Eye (tissue), 1 donor: ENCODE results near the gene SLC12A5.
A peak's percentile ranks its signal among the peaks of the same experiment; 100 is the strongest.

Experiments used
- DNase-seq: peaks from one replicate; pipeline ENCODE4 v3.0.0-alpha.2; 2015

SLC12A5 gene

GRCh38 chr20:46030284-46031013 is 1.4 kb downstream of the SLC12A5 start:
- DNase-seq = no peak

GRCh38 chr20:46031014-46031569 is 2.1 kb downstream of the SLC12A5 start:
- no peak for DNase-seq

GRCh38 chr20:46031701-46032254 is 2.8 kb downstream of the SLC12A5 start:
- peak; percentile 68 for DNase-seq

- no peak for DNase-seq
Measured at GRCh38 chr20:46034039-46034438, 5.0 kb downstream of the SLC12A5 start.

- no peak for DNase-seq
Measured at GRCh38 chr20:46035253-46035652, 6.2 kb downstream of the SLC12A5 start.

GRCh38 chr20:46035713-46036112 is 6.7 kb downstream of the SLC12A5 start:
- DNase-seq = no peak

- no peak for DNase-seq
Measured at GRCh38 chr20:46036370-46036769, 7.4 kb downstream of the SLC12A5 start.

GRCh38 chr20:46037036-46037435 is 8.0 kb downstream of the SLC12A5 start:
- DNase-seq = no peak

- DNase-seq = peak; percentile 85
Measured at GRCh38 chr20:46040902-46041535, 12.0 kb downstream of the SLC12A5 start.

GRCh38 chr20:46043556-46043955 is 14.5 kb downstream of the SLC12A5 start:
- no peak for DNase-seq

- no peak for DNase-seq
Measured at GRCh38 chr20:46044896-46045295, 15.9 kb downstream of the SLC12A5 start.

GRCh38 chr20:46046588-46047310 is 17.7 kb downstream of the SLC12A5 start:
- no peak for DNase-seq

- DNase-seq = no peak
Measured at GRCh38 chr20:46047821-46048220, 18.8 kb downstream of the SLC12A5 start.

- DNase-seq = no peak
Measured at GRCh38 chr20:46049190-46049589, 20.2 kb downstream of the SLC12A5 start.

GRCh38 chr20:46049815-46050214 is 20.8 kb downstream of the SLC12A5 start:
- no peak for DNase-seq

GRCh38 chr20:46050444-46050843 is 21.4 kb downstream of the SLC12A5 start:
- peak; percentile 38 for DNase-seq

- DNase-seq = no peak
Measured at GRCh38 chr20:46050885-46051284, 21.9 kb downstream of the SLC12A5 start.

- DNase-seq = no peak
Measured at GRCh38 chr20:46051556-46052308, 22.7 kb downstream of the SLC12A5 start.

GRCh38 chr20:46053416-46053815 is 24.4 kb downstream of the SLC12A5 start:
- no peak for DNase-seq

- no peak for DNase-seq
Measured at GRCh38 chr20:46054606-46055005, 25.6 kb downstream of the SLC12A5 start.

- no peak for DNase-seq
Measured at GRCh38 chr20:46055269-46055668, 26.3 kb downstream of the SLC12A5 start.

GRCh38 chr20:46056027-46056833 is 27.2 kb downstream of the SLC12A5 start:
- DNase-seq = no peak
